ENCODE data around the gene NXT2. TPM values are rescaled to one million over a fixed set of nuclear protein-coding genes. Genes with fewer than 3 reads are reported as not detected.

Gene NXT2
- total RNA-seq (2021): 20.3 TPM in 2 replicates
- long read RNA-seq, transcript NXT2-202 (4 exons, 1,085 nt): minor isoform, 58 of 168 reads
- long read RNA-seq, transcript NXT2-203 (4 exons, 2,562 nt): major isoform, 97 of 168 reads
- long read RNA-seq, partial matches to known transcripts: 2 of 168 reads
- long read RNA-seq, other reads (novel, unspliced or antisense): 4 of 168 reads

DNA sequence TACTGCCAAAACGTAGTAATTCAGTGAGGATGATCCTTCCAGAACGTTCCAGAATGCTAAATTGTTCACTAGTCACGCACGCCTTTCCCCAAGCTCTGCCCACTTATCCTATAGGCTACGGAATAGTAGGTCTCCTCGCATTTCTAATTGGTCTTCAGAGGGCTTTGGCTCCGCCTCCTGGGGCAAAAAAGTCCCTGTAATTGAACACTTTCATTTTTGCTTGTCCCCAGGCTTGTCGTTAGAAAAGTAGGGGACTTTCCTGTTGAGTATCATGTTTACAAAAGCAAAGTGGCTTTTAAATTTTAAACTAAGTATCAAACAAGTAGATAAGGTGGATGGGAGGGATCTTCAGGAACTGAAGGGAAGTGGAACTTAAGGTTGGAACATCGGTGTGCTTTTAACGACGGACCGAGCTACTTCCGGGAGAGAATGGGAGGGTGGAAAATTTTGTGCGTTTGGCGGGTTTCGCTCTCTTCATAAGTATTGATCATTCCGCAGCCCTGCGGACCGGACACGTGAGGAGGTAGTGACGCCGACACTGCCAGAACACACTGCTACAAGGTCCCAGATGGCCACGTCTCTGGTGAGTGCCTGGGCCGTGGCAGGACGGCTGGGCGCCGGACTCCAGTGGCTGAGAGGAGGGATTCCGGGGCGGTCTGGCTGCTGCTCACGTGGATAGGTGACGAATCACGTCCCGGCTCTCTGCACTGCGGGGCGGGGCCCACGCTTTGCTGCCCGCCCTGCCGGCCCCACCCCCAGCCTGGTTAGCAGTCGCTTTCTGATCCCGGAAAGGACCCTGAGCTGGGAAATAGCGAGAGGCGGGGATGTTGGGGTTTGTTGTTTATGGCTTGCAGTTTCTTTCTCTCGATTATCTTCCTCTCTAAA, at the start of gene NXT2:
Gene NXT2, plus strand, starts transcription at position 406 of the 885 bp plus-strand sequence. Its CDS starts 163 bp downstream, at position 569.
- peak within 1 kb of the TSS; percentile 100 for H3K9ac ChIP-seq (ENCODE audit: extremely low read depth, insufficient read length, low read length)
- peak within 1 kb of the TSS; percentile 98 for H4K5ac ChIP-seq (ENCODE audit: insufficient read length, low read depth, low read length)
- H3K14ac ChIP-seq (ENCODE audit: insufficient read depth, low read length): peak within 1 kb of the TSS; percentile 100
- H2AK5ac ChIP-seq (ENCODE audit: insufficient read length, low read length): no peak within 1 kb of the TSS
- Mint-ChIP-seq H3K27me3 (ENCODE audit: low read depth) (peaks cover 40% of the 10 kb centered on the region), H3K27ac (peak within 1 kb of the TSS; percentile 100), H3K9me3 (peaks cover 0 to 5% of the 10 kb centered on the region in 2 experiments; a peak in 2 of 5 replicates), H3K36me3 (ENCODE audit: insufficient read depth in 1 of 3, low read depth in 3 of 3) (no peaks in the 10 kb centered on the region; a peak in 2 of 7 replicates), H3K4me3 (peak within 1 kb of the TSS; percentile 96 to 98), H3K4me1 (peaks cover 6 to 15% of the 10 kb centered on the region in 2 experiments)
- no peak within 1 kb of the TSS; the same call in 1 of the 2 replicates for H3K4ac ChIP-seq (ENCODE audit: low read depth, low read length)
- H3K4me2 ChIP-seq (ENCODE audit: insufficient read depth, insufficient read length, low read length): peak within 1 kb of the TSS; percentile 97
- H2BK20ac ChIP-seq (ENCODE audit: low read depth, low read length, poor library complexity, severe bottlenecking): no peak within 1 kb of the TSS
- peak within 1 kb of the TSS; percentile 87 for H2AFZ ChIP-seq (ENCODE audit: low read length)
- H2BK5ac ChIP-seq (ENCODE audit: insufficient read length, low read length): peak within 1 kb of the TSS; percentile 100
- TF ChIP-seq, protein P1, sequence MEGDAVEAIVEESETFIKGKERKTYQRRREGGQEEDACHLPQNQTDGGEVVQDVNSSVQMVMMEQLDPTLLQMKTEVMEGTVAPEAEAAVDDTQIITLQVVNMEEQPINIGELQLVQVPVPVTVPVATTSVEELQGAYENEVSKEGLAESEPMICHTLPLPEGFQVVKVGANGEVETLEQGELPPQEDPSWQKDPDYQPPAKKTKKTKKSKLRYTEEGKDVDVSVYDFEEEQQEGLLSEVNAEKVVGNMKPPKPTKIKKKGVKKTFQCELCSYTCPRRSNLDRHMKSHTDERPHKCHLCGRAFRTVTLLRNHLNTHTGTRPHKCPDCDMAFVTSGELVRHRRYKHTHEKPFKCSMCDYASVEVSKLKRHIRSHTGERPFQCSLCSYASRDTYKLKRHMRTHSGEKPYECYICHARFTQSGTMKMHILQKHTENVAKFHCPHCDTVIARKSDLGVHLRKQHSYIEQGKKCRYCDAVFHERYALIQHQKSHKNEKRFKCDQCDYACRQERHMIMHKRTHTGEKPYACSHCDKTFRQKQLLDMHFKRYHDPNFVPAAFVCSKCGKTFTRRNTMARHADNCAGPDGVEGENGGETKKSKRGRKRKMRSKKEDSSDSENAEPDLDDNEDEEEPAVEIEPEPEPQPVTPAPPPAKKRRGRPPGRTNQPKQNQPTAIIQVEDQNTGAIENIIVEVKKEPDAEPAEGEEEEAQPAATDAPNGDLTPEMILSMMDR (conservative IDR thresholded peaks at IDR 0.05): no peak
- no peaks in the 10 kb centered on the region for H3K4me1 ChIP-seq (ENCODE audit: insufficient read depth, low read length)
- peaks cover 4% of the 10 kb centered on the region for H3K23me2 ChIP-seq (ENCODE audit: insufficient read length, low read depth, low read length, poor library complexity, severe bottlenecking)
- H3K56ac ChIP-seq (ENCODE audit: insufficient read length, low read depth, low read length): peak within 1 kb of the TSS; percentile 90
- peak within 1 kb of the TSS; percentile 83 for H3K27ac ChIP-seq (ENCODE audit: insufficient read length, low read depth, low read length)
- H3T11ph ChIP-seq (ENCODE audit: low read length): no peak within 1 kb of the TSS
- no peaks in the 10 kb centered on the region for H3K79me2 ChIP-seq (ENCODE audit: insufficient read depth, low read length)
- H2BK15ac ChIP-seq (ENCODE audit: low read depth, low read length): no peak within 1 kb of the TSS
- H4K8ac ChIP-seq (replicated peaks; ENCODE audit: insufficient read length, low read depth, low read length): peak within 1 kb of the TSS; percentile 98
- H2BK12ac ChIP-seq (ENCODE audit: insufficient read length, low read depth, low read length): no peak within 1 kb of the TSS
- DNase-seq: peak; percentile 93
- WGBS (ENCODE audit: extremely low coverage, insufficient read length, low lambda C conversion rate): no CpG with 5 or more reads among the region's 43 CpGs
- no peaks in the 10 kb centered on the region for H3K9me3 ChIP-seq (ENCODE audit: control insufficient read depth, low read depth, low read length)
- peaks cover 3% of the 10 kb centered on the region; the same call in 1 of the 2 replicates for H3K27me3 ChIP-seq (ENCODE audit: insufficient read depth, low read length)
- no peak within 1 kb of the TSS for H4K91ac ChIP-seq (ENCODE audit: insufficient read length, low read depth, low read length)
- peak within 1 kb of the TSS; percentile 100 for H3K18ac ChIP-seq (ENCODE audit: insufficient read length, low read depth, low read length)
- no peaks in the 10 kb centered on the region for H3K79me1 ChIP-seq (ENCODE audit: insufficient read depth, low read depth, low read length, poor library complexity, severe bottlenecking)
- H3K23ac ChIP-seq (ENCODE audit: insufficient read length, low read depth, low read length): no peak within 1 kb of the TSS
- H4K20me1 ChIP-seq (ENCODE audit: control insufficient read depth, insufficient read depth, insufficient read length): no peaks in the 10 kb centered on the region
- no peak within 1 kb of the TSS for H2BK120ac ChIP-seq (ENCODE audit: low read depth, low read length, poor library complexity, severe bottlenecking)

All from H9 (cell line).